NK-92 treated with Interleukin-12 subunit alpha and Interleukin-12 subunit beta, amount 100 ng/mL, for 24 hours (cell line): Measurements from ENCODE around the gene CRLF3.
"Not testable (repeated sequence)": the region's sequence is repeated elsewhere in the genome, so short reads cannot be mapped to it uniquely, and the experiment has no call there.

Experiments used
- DNase-seq: peaks from one replicate; lab custom pipeline; 2025; lab: John Stamatoyannopoulos, UW

The CRLF3 gene

GRCh38 chr17:30814236-30814635, 10.3 kb downstream of the CRLF3 start:
- not testable (repeated sequence) for DNase-seq

GRCh38 chr17:30812218-30813177, 12.0 kb downstream of the CRLF3 start:
- no peak for DNase-seq

- no peak for DNase-seq
These were observed 14.6 kb downstream of the CRLF3 start for GRCh38 chr17:30809867-30810266.

- DNase-seq = no peak
These were observed 15.7 kb downstream of the CRLF3 start for GRCh38 chr17:30808785-30809286.

- DNase-seq = no peak
These were observed 16.6 kb downstream of the CRLF3 start for GRCh38 chr17:30807896-30808295.

- no peak for DNase-seq
These were observed 18.5 kb downstream of the CRLF3 start for GRCh38 chr17:30805944-30806456.

- no peak for DNase-seq
These were observed 22.8 kb downstream of the CRLF3 start for GRCh38 chr17:30801671-30802070.

GRCh38 chr17:30796016-30796415, 28.5 kb downstream of the CRLF3 start:
- no peak for DNase-seq

GRCh38 chr17:30794372-30794771, 30.1 kb downstream of the CRLF3 start:
- no peak for DNase-seq

GRCh38 chr17:30793282-30793977, 31.1 kb downstream of the CRLF3 start:
- no peak for DNase-seq

- no peak for DNase-seq
These were observed 34.2 kb downstream of the CRLF3 start for GRCh38 chr17:30790279-30790678.

- DNase-seq = no peak
These were observed 35.6 kb downstream of the CRLF3 start for GRCh38 chr17:30788918-30789317.

GRCh38 chr17:30782206-30782605, 42.3 kb downstream of the CRLF3 start:
- DNase-seq = no peak

- no peak for DNase-seq
These were observed 44.1 kb downstream of the CRLF3 start for GRCh38 chr17:30780343-30780742.

GRCh38 chr17:30768771-30769170, 55.7 kb downstream of the CRLF3 start:
- not testable (repeated sequence) for DNase-seq

GRCh38 chr17:30767641-30768404, 56.7 kb downstream of the CRLF3 start:
- DNase-seq = not testable (repeated sequence)

GRCh38 chr17:30761060-30761459, 63.4 kb downstream of the CRLF3 start:
- no peak for DNase-seq

GRCh38 chr17:30753291-30753690, 71.2 kb downstream of the CRLF3 start:
- DNase-seq = not testable (repeated sequence)

- DNase-seq = not testable (repeated sequence)
These were observed 73.5 kb downstream of the CRLF3 start for GRCh38 chr17:30750982-30751381.

GRCh38 chr17:30747621-30748020, 76.9 kb downstream of the CRLF3 start:
- DNase-seq = not testable (repeated sequence)

- not testable (repeated sequence) for DNase-seq
These were observed 81.8 kb downstream of the CRLF3 start for GRCh38 chr17:30742669-30743068.

- DNase-seq = not testable (repeated sequence)
These were observed 88.1 kb downstream of the CRLF3 start for GRCh38 chr17:30736371-30736770.
